Measurements from ENCODE around the gene STARD3. TPM values are rescaled to one million over a fixed set of nuclear protein-coding genes. Genes with fewer than 3 reads are reported as not detected.

The STARD3 gene
- total and polyA plus RNA-seq, 2 of the 13 experiments (the other 11 are each of a cell fraction or from before 2014, with no cell fraction given) = 34.6 to 100 TPM

GRCh38 chr17:39619786-39620101, 17.2 kb upstream of the STARD3 start (continued):
- peak; percentile 4; the same call in 1 of the 2 replicates for TF ChIP-seq PATZ1 (CRISPR knock-in tag; IDR thresholded peaks at IDR 0.05)
- TF ChIP-seq STAT6 (CRISPR knock-in tag; IDR thresholded peaks at IDR 0.05; ENCODE audit: borderline replicate concordance) = no peak
- TF ChIP-seq ZNF263 (CRISPR knock-in tag; IDR thresholded peaks at IDR 0.05) = peak; percentile 87
- no peak for TF ChIP-seq SNAPC5 (CRISPR knock-in tag; IDR thresholded peaks at IDR 0.05; ENCODE audit: borderline replicate concordance)
- TF ChIP-seq GPN1 (CRISPR knock-in tag; IDR thresholded peaks at IDR 0.05; ENCODE audit: borderline replicate concordance) = no peak
- TF ChIP-seq HDAC2 (CRISPR knock-in tag; IDR thresholded peaks at IDR 0.05) = peak; percentile 53; the same call in 1 of the 2 replicates
- no peak for TF ChIP-seq HMG20B (CRISPR knock-in tag; conservative IDR thresholded peaks at IDR 0.05)
- TF ChIP-seq ARID2 (CRISPR knock-in tag; IDR thresholded peaks at IDR 0.05; ENCODE audit: borderline replicate concordance) = no peak
- no peak for TF ChIP-seq KLF6 (CRISPR knock-in tag; IDR thresholded peaks at IDR 0.05)
- no peak for TF ChIP-seq THAP8 (CRISPR knock-in tag; IDR thresholded peaks at IDR 0.05; ENCODE audit: borderline replicate concordance)

Measured in HepG2 (cell line).